OCI-LY7 (cell line): ENCODE results near the gene AMZ1. TPM values are rescaled to one million over a fixed set of nuclear protein-coding genes. Genes with fewer than 3 reads are reported as not detected.

Experiments used
- BruUV-seq: library from RNA; stranded (reverse); fragments of 400-500 nt; replicated peaks from 2 replicates; lab custom pipeline; 2021; lab: Mats Ljungman, UMichigan
- CTCF ChIA-PET: fragments of 300-600 bp; sonication (Branson Sonifier 250); formaldehyde crosslinking; loops from one replicate; lab custom pipeline; 2022; ENCODE audit warnings: antibody characterized with exemption; ENCODE audit not compliant: unreplicated experiment; lab: Charles Lee
- POLR2A ChIA-PET: fragments of 300-600 bp; sonication (Branson Sonifier 250); formaldehyde crosslinking; loops from one replicate; lab custom pipeline; 2022; ENCODE audit warnings: antibody characterized with exemption; lab: Charles Lee
- DNase-seq: peaks from one replicate; pipeline ENCODE4 v3.0.0-alpha.2; 2015; ENCODE audit warnings: low spot score
- H2AFZ ChIP-seq: fragments of 200-600 bp; sonication (generic), shearing (Covaris generic); 2 replicates; pipeline ENCODE4 v1.6.1; 2014; ENCODE audit warnings: mild to moderate bottlenecking, antibody characterized with exemption, low read length, moderate library complexity
- H3K27ac ChIP-seq: fragments of 200-600 bp; sonication (generic); 2 replicates; pipeline ENCODE4 v1.5.1; 2014; ENCODE audit warnings: mixed run types, low read depth, mild to moderate bottlenecking, moderate library complexity, low read length, inconsistent platforms; ENCODE audit not compliant: poor library complexity, severe bottlenecking
- H3K36me3 ChIP-seq: fragments of 200-600 bp; sonication (generic); 2 replicates; pipeline ENCODE4 v1.6.1; 2014; ENCODE audit warnings: mild to moderate bottlenecking, antibody characterized with exemption, low read length, moderate library complexity, mixed read lengths; ENCODE audit not compliant: insufficient read depth
- H3K4me1 ChIP-seq: fragments of 200-600 bp; sonication (generic); 2 replicates; pipeline ENCODE4 v1.5.1; 2014; ENCODE audit warnings: mild to moderate bottlenecking, low read length; ENCODE audit not compliant: insufficient read depth, poor library complexity, severe bottlenecking
- H3K4me2 ChIP-seq: fragments of 200-600 bp; sonication (generic); 2 replicates; pipeline ENCODE4 v1.6.1; 2014; ENCODE audit warnings: mild to moderate bottlenecking, low read length
- H3K4me3 ChIP-seq: fragments of 200-600 bp; sonication (generic); 2 replicates; pipeline ENCODE4 v1.5.1; 2014; ENCODE audit warnings: mild to moderate bottlenecking, low read depth, low read length; ENCODE audit not compliant: poor library complexity, severe bottlenecking
- H3K79me2 ChIP-seq: fragments of 200-600 bp; sonication (generic); 2 replicates; pipeline ENCODE4 v1.6.1; 2016; ENCODE audit warnings: low read depth, mild to moderate bottlenecking, low read length, moderate library complexity, mixed read lengths; ENCODE audit not compliant: insufficient read depth
- H3K9me2 ChIP-seq: fragments of 200-600 bp; sonication (generic); 2 replicates; pipeline ENCODE4 v1.6.1; 2016; ENCODE audit warnings: mild to moderate bottlenecking, low read length, mixed read lengths; ENCODE audit not compliant: insufficient read depth
- H3K9me3 ChIP-seq: fragments of 200-600 bp; sonication (generic); 2 replicates; pipeline ENCODE4 v1.6.1; 2014; ENCODE audit warnings: mild to moderate bottlenecking, mixed run types, low read length, mixed read lengths
- H4K20me1 ChIP-seq: fragments of 200-600 bp; sonication (generic); 2 replicates; pipeline ENCODE4 v1.6.1; 2014; ENCODE audit warnings: mild to moderate bottlenecking, antibody characterized with exemption, low read length, moderate library complexity, mixed read lengths; ENCODE audit not compliant: insufficient read depth
- EZH2phosphoT487 ChIP-seq: fragments of 200-600 bp; sonication (generic); IDR thresholded peaks from 2 replicates; pipeline ENCODE4 v1.6.1; 2018; ENCODE audit warnings: low read depth, borderline replicate concordance, mild to moderate bottlenecking, mixed run types, antibody characterized with exemption, low read length, moderate library complexity, mixed read lengths
- intact Hi-C: fragments of 100-400 bp; cut with micrococcal nuclease; formaldehyde crosslinking; loops from one replicate; pipeline ENCODE4 v1.10.0; 2022; ENCODE audit not compliant: unreplicated experiment
- total RNA-seq, 2 experiments: library from RNA; depleted of rRNA in 1 of 2; stranded (reverse); fragments of >200 nt in 1 of 2; shearing (Covaris generic) in 1 of 2; gene quantifications; 2 replicates each; pipeline ENCODE4 v1.2.3, GENCODE V29; 2014 to 2022
- TF ChIP-seq, protein P1 (sequence below): fragments of 200-600 bp; sonication (generic); conservative IDR thresholded peaks from 2 replicates; pipeline ENCODE4 v1.5.1; 2014; ENCODE audit warnings: mild to moderate bottlenecking, antibody characterized with exemption, low read length, moderate library complexity, mixed read lengths

Gene AMZ1
- total RNA-seq, 2 experiments from 2014 or later: 1.4 to 2.7 TPM

DNA sequence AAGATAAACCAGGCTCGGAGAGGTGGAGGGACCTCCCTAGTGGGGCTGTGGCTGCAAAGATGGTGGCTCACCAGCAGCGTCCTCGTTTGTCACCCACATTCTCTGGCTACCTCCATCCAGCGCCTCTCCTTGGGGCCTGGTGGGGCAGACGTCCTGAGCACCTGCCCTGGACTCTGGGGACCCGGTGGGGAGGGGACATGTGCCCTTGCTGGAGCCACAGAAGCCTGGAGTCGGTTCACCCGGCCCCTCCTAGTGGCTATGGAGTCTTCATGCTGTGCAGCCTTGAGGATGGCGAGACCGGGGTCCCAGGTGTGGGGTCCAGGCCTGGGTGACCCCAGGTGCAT, 41.7 kb upstream of the AMZ1 start:
- POLR2A ChIA-PET: interaction anchor here (0.6 to 2.1 kb wide), 3 partner anchors 15 to 95 kb away, joined by 4 to 13 read pairs (median 11); partner anchors contain the start of gene TTYH3

DNA sequence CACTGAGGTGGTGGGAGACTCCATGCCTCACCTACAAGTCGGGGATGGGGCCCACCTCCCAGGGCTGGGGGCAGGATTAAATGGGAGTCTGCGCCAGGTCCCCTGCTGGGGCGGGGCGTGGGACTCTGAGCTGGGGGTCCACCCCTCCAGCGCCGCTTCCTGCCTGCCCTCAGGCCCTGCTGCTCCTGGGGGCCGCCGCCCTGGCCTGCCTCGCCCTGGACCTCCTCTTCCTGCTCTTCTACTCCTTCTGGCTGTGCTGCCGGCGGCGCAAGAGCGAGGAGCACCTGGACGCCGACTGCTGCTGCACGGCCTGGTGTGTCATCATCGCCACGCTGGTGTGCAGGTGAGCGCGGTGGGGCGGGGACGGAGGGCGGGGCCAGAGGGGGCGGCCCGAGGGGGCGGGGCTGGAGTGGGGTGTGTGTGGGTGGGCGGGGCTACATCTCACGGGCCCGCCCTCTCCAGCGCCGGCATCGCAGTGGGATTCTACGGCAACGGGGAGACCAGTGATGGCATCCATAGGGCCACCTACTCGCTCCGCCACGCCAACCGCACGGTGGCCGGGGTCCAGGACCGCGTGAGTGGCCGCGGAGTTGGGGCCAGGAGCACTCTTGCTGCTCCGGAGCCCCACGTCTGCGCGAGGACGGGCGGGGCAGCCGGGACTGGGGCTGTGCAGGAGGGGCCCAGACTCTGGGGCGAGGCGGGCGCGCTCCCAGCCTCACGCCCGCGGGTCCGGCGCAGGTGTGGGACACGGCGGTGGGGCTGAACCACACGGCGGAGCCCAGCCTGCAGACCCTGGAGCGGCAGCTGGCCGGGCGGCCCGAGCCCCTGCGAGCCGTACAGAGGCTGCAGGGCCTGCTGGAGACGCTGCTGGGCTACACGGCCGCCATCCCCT, 41.1 kb upstream of the AMZ1 start:
- Histone ChIP-seq H3K27ac (peak overlapping the region; percentile 90), H2AFZ (no peak overlapping the region), H3K79me2 (no peaks in the 10 kb centered on the region), H3K36me3 (no peaks in the 10 kb centered on the region), H3K4me2 (peak overlapping the region; percentile 90), H3K9me2 (no peaks in the 10 kb centered on the region), H3K4me3 (peak overlapping the region; percentile 67), H3K4me1 (peaks cover 48% of the 10 kb centered on the region), H4K20me1 (no peaks in the 10 kb centered on the region), H3K9me3 (no peaks in the 10 kb centered on the region)
- CTCF ChIA-PET: no interaction called here
- intact Hi-C loops: no loop called here
- POLR2A ChIA-PET: interaction anchor here (0.6 kb wide), 1 partner anchor 58 kb away, joined by 4 read pairs; no protein-coding TSS in a partner anchor
- BruUV-seq: no TSS peak
- DNase-seq: peak; percentile 91
- TF ChIP-seq, protein P1, sequence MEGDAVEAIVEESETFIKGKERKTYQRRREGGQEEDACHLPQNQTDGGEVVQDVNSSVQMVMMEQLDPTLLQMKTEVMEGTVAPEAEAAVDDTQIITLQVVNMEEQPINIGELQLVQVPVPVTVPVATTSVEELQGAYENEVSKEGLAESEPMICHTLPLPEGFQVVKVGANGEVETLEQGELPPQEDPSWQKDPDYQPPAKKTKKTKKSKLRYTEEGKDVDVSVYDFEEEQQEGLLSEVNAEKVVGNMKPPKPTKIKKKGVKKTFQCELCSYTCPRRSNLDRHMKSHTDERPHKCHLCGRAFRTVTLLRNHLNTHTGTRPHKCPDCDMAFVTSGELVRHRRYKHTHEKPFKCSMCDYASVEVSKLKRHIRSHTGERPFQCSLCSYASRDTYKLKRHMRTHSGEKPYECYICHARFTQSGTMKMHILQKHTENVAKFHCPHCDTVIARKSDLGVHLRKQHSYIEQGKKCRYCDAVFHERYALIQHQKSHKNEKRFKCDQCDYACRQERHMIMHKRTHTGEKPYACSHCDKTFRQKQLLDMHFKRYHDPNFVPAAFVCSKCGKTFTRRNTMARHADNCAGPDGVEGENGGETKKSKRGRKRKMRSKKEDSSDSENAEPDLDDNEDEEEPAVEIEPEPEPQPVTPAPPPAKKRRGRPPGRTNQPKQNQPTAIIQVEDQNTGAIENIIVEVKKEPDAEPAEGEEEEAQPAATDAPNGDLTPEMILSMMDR: peak; percentile 6; the same call in 1 of the 2 replicates
- TF ChIP-seq EZH2phosphoT487: no peak

More for the DNA sequence above, 41.7 kb upstream of the AMZ1 start:
- peak; percentile 48 for DNase-seq
- no peak overlapping the region for H2AFZ ChIP-seq
- H3K4me1 ChIP-seq: peaks cover 54% of the 10 kb centered on the region
- H3K27ac ChIP-seq: peak overlapping the region; percentile 90
- H3K79me2 ChIP-seq: no peaks in the 10 kb centered on the region
- CTCF ChIA-PET: no interaction called here
- no peaks in the 10 kb centered on the region for H3K36me3 ChIP-seq
- no peaks in the 10 kb centered on the region for H3K9me3 ChIP-seq
- no TSS peak for BruUV-seq
- intact Hi-C loops: no loop called here
- TF ChIP-seq, protein P1: 0 out of 2 replicates have a peak, but pooled peaks have one; percentile 32
- TF ChIP-seq EZH2phosphoT487: no peak
- H3K9me2 ChIP-seq: no peaks in the 10 kb centered on the region
- H3K4me2 ChIP-seq: peak overlapping the region; percentile 90
- H4K20me1 ChIP-seq: no peaks in the 10 kb centered on the region
- peak overlapping the region; percentile 67 for H3K4me3 ChIP-seq
